H9 (cell line): ENCODE results near the gene USP7. TPM values are rescaled to one million over a fixed set of nuclear protein-coding genes. Genes with fewer than 3 reads are reported as not detected.

Source experiments
- DNase-seq: peaks from one replicate; pipeline ENCODE4 v3.0.0-alpha.2; 2017
- H2AFZ ChIP-seq: one replicate; pipeline ENCODE4 v1.6.1; 2013; ENCODE audit warnings: mild to moderate bottlenecking, low read length, control low read depth, moderate library complexity
- H2AK5ac ChIP-seq: 2 replicates; pipeline ENCODE4 v1.6.1; 2013; ENCODE audit warnings: low read length, control low read depth, mixed read lengths; ENCODE audit not compliant: insufficient read length
- H2BK120ac ChIP-seq: one replicate; pipeline ENCODE4 v1.6.1; 2013; ENCODE audit warnings: low read depth, mild to moderate bottlenecking, low read length, control low read depth, inconsistent platforms; ENCODE audit not compliant: poor library complexity, severe bottlenecking
- H2BK12ac ChIP-seq: 2 replicates; pipeline ENCODE4 v1.6.1; 2013; ENCODE audit warnings: low read length, control low read depth, mixed read lengths, low read depth; ENCODE audit not compliant: insufficient read length
- H2BK15ac ChIP-seq: 2 replicates; pipeline ENCODE4 v1.6.1; 2013; ENCODE audit warnings: low read depth, low read length, control low read depth
- H2BK20ac ChIP-seq: one replicate; pipeline ENCODE4 v1.6.1; 2013; ENCODE audit warnings: low read depth, mild to moderate bottlenecking, low read length, control low read depth, inconsistent platforms; ENCODE audit not compliant: poor library complexity, severe bottlenecking
- H2BK5ac ChIP-seq: 2 replicates; pipeline ENCODE4 v1.6.1; 2013; ENCODE audit warnings: low read length, control low read depth, mixed read lengths; ENCODE audit not compliant: insufficient read length
- H3K14ac ChIP-seq: 2 replicates; pipeline ENCODE4 v1.6.1; 2013; ENCODE audit warnings: low read length, control low read depth; ENCODE audit not compliant: insufficient read depth
- H3K18ac ChIP-seq: 2 replicates; pipeline ENCODE4 v1.6.1; 2013; ENCODE audit warnings: low read depth, mild to moderate bottlenecking, mixed read lengths, low read length, control low read depth; ENCODE audit not compliant: insufficient read length
- H3K23ac ChIP-seq: 2 replicates; pipeline ENCODE4 v1.6.1; 2013; ENCODE audit warnings: low read length, control low read depth, mixed read lengths, low read depth; ENCODE audit not compliant: insufficient read length
- H3K23me2 ChIP-seq: 2 replicates; pipeline ENCODE4 v1.6.1; 2013; ENCODE audit warnings: low read depth, mild to moderate bottlenecking, mixed read lengths, low read length, control low read depth; ENCODE audit not compliant: insufficient read length, poor library complexity, severe bottlenecking
- H3K27ac ChIP-seq: 2 replicates; pipeline ENCODE4 v1.5.1; 2013; ENCODE audit warnings: low read length, control low read depth, mixed read lengths, low read depth; ENCODE audit not compliant: insufficient read length
- H3K27me3 ChIP-seq: 2 replicates; pipeline ENCODE4 v1.6.1; 2013; ENCODE audit warnings: low read length, control low read depth, inconsistent platforms; ENCODE audit not compliant: insufficient read depth
- H3K4ac ChIP-seq: 2 replicates; pipeline ENCODE4 v1.6.1; 2013; ENCODE audit warnings: low read depth, mild to moderate bottlenecking, control low read depth, inconsistent platforms, low read length, moderate library complexity
- H3K4me1 ChIP-seq: 2 replicates; pipeline ENCODE4 v1.6.1; 2013; ENCODE audit warnings: low read length, control low read depth, inconsistent platforms; ENCODE audit not compliant: insufficient read depth
- H3K4me2 ChIP-seq: 2 replicates; pipeline ENCODE4 v1.6.1; 2013; ENCODE audit warnings: low read length, control low read depth, mixed read lengths; ENCODE audit not compliant: insufficient read length, insufficient read depth
- H3K56ac ChIP-seq: 2 replicates; pipeline ENCODE4 v1.6.1; 2013; ENCODE audit warnings: low read depth, mild to moderate bottlenecking, mixed read lengths, low read length, control low read depth; ENCODE audit not compliant: insufficient read length
- H3K79me1 ChIP-seq: 2 replicates; pipeline ENCODE4 v1.6.1; 2013; ENCODE audit warnings: low read depth, mild to moderate bottlenecking, moderate library complexity, low read length, control low read depth, inconsistent platforms; ENCODE audit not compliant: insufficient read depth, poor library complexity, severe bottlenecking
- H3K79me2 ChIP-seq: 2 replicates; pipeline ENCODE4 v1.6.1; 2013; ENCODE audit warnings: low read length, control low read depth, inconsistent platforms; ENCODE audit not compliant: insufficient read depth
- H3K9ac ChIP-seq: 2 replicates; pipeline ENCODE4 v1.6.1; 2013; ENCODE audit warnings: low read length, control low read depth, mixed read lengths; ENCODE audit not compliant: insufficient read length; ENCODE audit errors: extremely low read depth
- H3K9me3 ChIP-seq: one replicate; pipeline ENCODE4 v1.6.1; 2013; ENCODE audit warnings: low read depth, low read length, inconsistent platforms; ENCODE audit not compliant: control insufficient read depth
- H3T11ph ChIP-seq: one replicate; pipeline ENCODE4 v1.6.1; 2013; ENCODE audit warnings: mild to moderate bottlenecking, low read length, control low read depth, inconsistent platforms
- H4K20me1 ChIP-seq: one replicate; pipeline ENCODE4 v1.6.1; 2013; ENCODE audit not compliant: control insufficient read depth, insufficient read length, insufficient read depth
- H4K5ac ChIP-seq: 2 replicates; pipeline ENCODE4 v1.6.1; 2013; ENCODE audit warnings: low read depth, mild to moderate bottlenecking, mixed read lengths, low read length, control low read depth; ENCODE audit not compliant: insufficient read length
- H4K8ac ChIP-seq: replicated peaks from 2 replicates; pipeline ENCODE4 v1.6.1; 2013; ENCODE audit warnings: low read length, control low read depth, mixed read lengths, low read depth; ENCODE audit not compliant: insufficient read length
- H4K91ac ChIP-seq: 2 replicates; pipeline ENCODE4 v1.6.1; 2013; ENCODE audit warnings: low read depth, mild to moderate bottlenecking, moderate library complexity, mixed read lengths, low read length, control low read depth; ENCODE audit not compliant: insufficient read length
- H3K27ac Mint-ChIP-seq, 3 experiments: 2 replicates in 2 of 3; 3 replicates in 1 of 3; pipeline ENCODE4 v1.8.0; 2020 to 2021; ENCODE audit warnings: mixed read lengths in 3 of 3, mild to moderate bottlenecking in 1 of 3, moderate library complexity in 1 of 3
- H3K27me3 Mint-ChIP-seq: 2 replicates; pipeline ENCODE4 v1.8.0; 2021; ENCODE audit warnings: low read depth, mild to moderate bottlenecking, moderate library complexity, mixed read lengths
- H3K36me3 Mint-ChIP-seq, 3 experiments: 2 replicates in 2 of 3; 3 replicates in 1 of 3; pipeline ENCODE4 v1.8.0; 2020 to 2021; ENCODE audit warnings: low read depth in 3 of 3, mixed read lengths in 3 of 3; ENCODE audit not compliant: insufficient read depth in 1 of 3
- H3K4me1 Mint-ChIP-seq, 2 experiments: 2 replicates each; pipeline ENCODE4 v1.8.0; 2020; ENCODE audit warnings: mixed read lengths in 2 of 2
- H3K4me3 Mint-ChIP-seq, 2 experiments: 2 replicates in 1 of 2; 3 replicates in 1 of 2; pipeline ENCODE4 v1.8.0; 2020 to 2021; ENCODE audit warnings: mild to moderate bottlenecking in 2 of 2, mixed read lengths in 2 of 2, moderate library complexity in 1 of 2
- H3K9me3 Mint-ChIP-seq, 2 experiments: 2 replicates in 1 of 2; 3 replicates in 1 of 2; pipeline ENCODE4 v1.8.0; 2020; ENCODE audit warnings: mild to moderate bottlenecking in 2 of 2, mixed read lengths in 2 of 2, moderate library complexity in 1 of 2
- CTCF ChIP-seq: fragments of 200-600 bp; sonication (generic); conservative IDR thresholded peaks from 3 replicates; pipeline ENCODE4 v1.8.0; 2021; ENCODE audit warnings: antibody characterized with exemption, mild to moderate bottlenecking
- WGBS: extraction: QIAGEN DNeasy Blood & Tissue Kit; methylation state at CpG from one replicate; pipeline ENCODE4 v1.1.7; 2013; ENCODE audit warnings: missing lambda C conversion rate, low lambda C conversion rate, mixed read lengths; ENCODE audit not compliant: insufficient read length; ENCODE audit errors: extremely low coverage; 5-methylcytosine and 5-hydroxymethylcytosine counted together
- total RNA-seq: library from RNA; stranded (reverse); gene quantifications from 2 replicates; pipeline ENCODE4 v1.2.1, GENCODE V29; 2021

The USP7 gene
- total RNA-seq, 1 experiment from 2014 or later = 192 TPM

GRCh38 chr16:8919934-8920462, 43.7 kb downstream of the USP7 start:
- Mint-ChIP-seq H3K36me3 (peaks cover 62 to 87% (median 80%) of the 10 kb centered on the region in 3 experiments), H3K4me1 (no peaks in the 10 kb centered on the region; a peak in 2 of 4 replicates), H3K9me3 (no peaks in the 10 kb centered on the region), H3K27ac (peak overlapping the region; percentile 18 to 87 (median 19); a peak in 5 of 7 replicates), H3K4me3 (no peak overlapping the region), H3K27me3 (no peaks in the 10 kb centered on the region)
- Histone ChIP-seq H2BK15ac (no peak overlapping the region), H2AFZ (no peak overlapping the region), H3K14ac (no peak overlapping the region), H4K5ac (no peak overlapping the region), H3K56ac (no peak overlapping the region), H4K8ac (no peak overlapping the region), H2AK5ac (no peak overlapping the region), H3K18ac (no peak overlapping the region), H3K79me2 (no peaks in the 10 kb centered on the region; the same call in 1 of the 2 replicates), H3K79me1 (no peaks in the 10 kb centered on the region), H3K23me2 (no peaks in the 10 kb centered on the region), H3K23ac (no peak overlapping the region), H3K27me3 (no peaks in the 10 kb centered on the region), H3K27ac (no peak overlapping the region), H2BK120ac (no peak overlapping the region), H2BK20ac (no peak overlapping the region), H2BK5ac (no peak overlapping the region), H3K9me3 (no peaks in the 10 kb centered on the region), H3K9ac (no peak overlapping the region), H3T11ph (no peak overlapping the region), H3K4ac (no peak overlapping the region), H4K91ac (no peak overlapping the region), H4K20me1 (no peaks in the 10 kb centered on the region), H2BK12ac (no peak overlapping the region), H3K4me1 (no peaks in the 10 kb centered on the region), H3K4me2 (no peak overlapping the region)
- DNase-seq = no peak
- TF ChIP-seq CTCF = no peak
- no CpG with 5 or more reads among the region's 11 CpGs for whole genome bisulfite sequencing
